H1 (cell line): Measurements from ENCODE around the gene KAT8. TPM values are rescaled to one million over a fixed set of nuclear protein-coding genes. Genes with fewer than 3 reads are reported as not detected.

ENCODE experiments used
- GABPA ChIP-seq: IDR thresholded peaks from 2 replicates; pipeline ENCODE4 v1.6.1; 2011; ENCODE audit warnings: mild to moderate bottlenecking, low read length, moderate library complexity, borderline replicate concordance; ENCODE audit not compliant: insufficient read depth
- HDAC2 ChIP-seq, 2 experiments: fragments of 300-600 bp in 1 of 2; sonication (generic) in 1 of 2; IDR thresholded peaks; 2 replicates each; pipeline ENCODE4 v1.6.1; 2011 to 2012; ENCODE audit warnings: low read depth in 2 of 2, low read length in 2 of 2, mild to moderate bottlenecking in 2 of 2, moderate library complexity in 2 of 2, borderline replicate concordance in 1 of 2, inconsistent platforms in 1 of 2
- RBBP5 ChIP-seq: IDR thresholded peaks from 2 replicates; pipeline ENCODE4 v1.7.1; 2012; ENCODE audit warnings: low read depth, mild to moderate bottlenecking, inconsistent platforms, low read length, moderate library complexity, borderline replicate concordance
- RFX5 ChIP-seq: IDR thresholded peaks from 2 replicates; pipeline ENCODE4 v1.6.1; 2011; ENCODE audit warnings: low read depth, low read length, improper control_type of control experiment, borderline replicate concordance
- polyA plus RNA-seq, 7 experiments: library from polyadenylated mRNA; depleted of rRNA in 3 of 7; stranded (reverse) in 5 of 7; unstranded in 2 of 7; fragments of >200 nt in 5 of 7; fragments of 200-250 nt in 2 of 7; gene quantifications; 1 replicate in 5 of 7; 2 replicates in 1 of 7; 4 replicates in 1 of 7; pipeline versions ENCODE4 v1.2.1 to v1.2.3, GENCODE V29; 2011 to 2013; ENCODE audit warnings: missing spikeins in 2 of 7, mixed read lengths in 2 of 7
- total RNA-seq: library from RNA; stranded (reverse); fragmentation: NEBNext Ultra II Directional; extraction: Animal tissue kit (Norgen Biotek cat#: 25700); gene quantifications from 2 replicates; pipeline ENCODE4 v1.2.1, GENCODE V29; 2021

KAT8 gene
- total and polyA plus RNA-seq, 2 of the 8 experiments (the other 6 are each of a cell fraction or from before 2014, with no cell fraction given): 52.6 to 61.6 TPM

DNA sequence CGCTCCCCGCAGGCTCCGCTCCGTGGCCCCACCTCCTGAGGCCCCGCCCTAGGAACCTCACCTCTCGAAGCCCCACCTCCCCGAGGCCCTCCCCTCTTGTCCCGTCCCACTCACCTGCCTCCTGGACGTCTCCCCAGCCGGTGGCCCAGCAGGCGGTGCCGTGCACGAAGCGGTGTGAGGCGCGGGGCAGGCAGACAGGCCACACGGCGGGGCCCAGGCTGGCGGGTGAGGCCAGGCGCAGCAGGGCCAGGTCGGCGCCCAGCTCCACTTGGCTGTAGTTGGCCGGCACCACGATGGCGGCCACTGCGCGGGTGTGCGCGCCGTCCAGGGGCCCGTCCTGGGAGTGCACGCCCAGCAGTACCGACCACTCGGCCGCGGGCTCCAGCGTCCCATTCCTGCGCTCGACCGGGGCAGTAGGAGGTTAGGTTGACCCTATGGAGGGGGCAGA lies 30.8 kb downstream of the KAT8 start (continued):
- TF ChIP-seq HDAC2 (IDR thresholded peaks at IDR 0.05; ENCODE audit: borderline replicate concordance in 1 of 2, low read depth in 2 of 2, low read length in 2 of 2): peak in 1 of 2 experiments; percentile 52; a peak in 1 of 4 replicates
- TF ChIP-seq RBBP5: 0 out of 2 replicates have a peak, but pooled peaks have one; percentile 40
- 0 out of 2 replicates have a peak, but pooled peaks have one; percentile 22 for TF ChIP-seq GABPA
- TF ChIP-seq RFX5: no peak
